GM23338 (cell line): ENCODE results near the gene GPR143.

Experiments used
- CREB1 ChIP-seq: fragments of 250-450 bp; sonication (Bioruptor Pico); IDR thresholded peaks from 2 replicates; pipeline ENCODE4 v1.5.0; 2020; ENCODE audit warnings: low read depth, mild to moderate bottlenecking, moderate library complexity
- EZH2 ChIP-seq: fragments of 200-600 bp; sonication (generic); IDR thresholded peaks from one replicate; pipeline ENCODE4 v1.8.0; 2017; ENCODE audit warnings: antibody characterized with exemption, mild to moderate bottlenecking, low read depth; ENCODE audit not compliant: unreplicated experiment
- EZH2phosphoT487 ChIP-seq: fragments of 200-600 bp; sonication (generic); IDR thresholded peaks from one replicate; pipeline ENCODE4 v1.8.1; 2018; ENCODE audit warnings: antibody characterized with exemption; ENCODE audit not compliant: unreplicated experiment
- JUNB ChIP-seq: IDR thresholded peaks from one replicate; pipeline ENCODE4 v1.6.1; 2016; ENCODE audit warnings: antibody characterized with exemption; ENCODE audit not compliant: unreplicated experiment
- NANOG ChIP-seq: IDR thresholded peaks from 2 replicates; pipeline ENCODE4 v1.6.1; 2016; ENCODE audit warnings: antibody characterized with exemption, borderline replicate concordance
- POLR2AphosphoS5 ChIP-seq: IDR thresholded peaks from 2 replicates; pipeline ENCODE4 v1.6.1; 2016; ENCODE audit warnings: antibody characterized with exemption, low read depth
- ZNF331 ChIP-seq: fragments of 250-450 bp; sonication (Bioruptor Pico); IDR thresholded peaks from 2 replicates; pipeline ENCODE4 v1.5.0; 2020; ENCODE audit warnings: low read depth, mild to moderate bottlenecking, moderate library complexity
- TF ChIP-seq, protein P1 (sequence below), 2 experiments: fragments of 200-600 bp in 1 of 2; sonication (generic) in 1 of 2; conservative IDR thresholded peaks; 2 replicates each; pipeline versions ENCODE4 v1.5.1 to v1.6.1; 2016 to 2017; ENCODE audit warnings: antibody characterized with exemption in 2 of 2, low read depth in 2 of 2, mild to moderate bottlenecking in 2 of 2, moderate library complexity in 1 of 2
- TF ChIP-seq, protein P2 (sequence below): IDR thresholded peaks from one replicate; pipeline ENCODE4 v1.6.1; 2018; ENCODE audit warnings: antibody characterized with exemption; ENCODE audit not compliant: unreplicated experiment

- TF ChIP-seq, protein P1, sequence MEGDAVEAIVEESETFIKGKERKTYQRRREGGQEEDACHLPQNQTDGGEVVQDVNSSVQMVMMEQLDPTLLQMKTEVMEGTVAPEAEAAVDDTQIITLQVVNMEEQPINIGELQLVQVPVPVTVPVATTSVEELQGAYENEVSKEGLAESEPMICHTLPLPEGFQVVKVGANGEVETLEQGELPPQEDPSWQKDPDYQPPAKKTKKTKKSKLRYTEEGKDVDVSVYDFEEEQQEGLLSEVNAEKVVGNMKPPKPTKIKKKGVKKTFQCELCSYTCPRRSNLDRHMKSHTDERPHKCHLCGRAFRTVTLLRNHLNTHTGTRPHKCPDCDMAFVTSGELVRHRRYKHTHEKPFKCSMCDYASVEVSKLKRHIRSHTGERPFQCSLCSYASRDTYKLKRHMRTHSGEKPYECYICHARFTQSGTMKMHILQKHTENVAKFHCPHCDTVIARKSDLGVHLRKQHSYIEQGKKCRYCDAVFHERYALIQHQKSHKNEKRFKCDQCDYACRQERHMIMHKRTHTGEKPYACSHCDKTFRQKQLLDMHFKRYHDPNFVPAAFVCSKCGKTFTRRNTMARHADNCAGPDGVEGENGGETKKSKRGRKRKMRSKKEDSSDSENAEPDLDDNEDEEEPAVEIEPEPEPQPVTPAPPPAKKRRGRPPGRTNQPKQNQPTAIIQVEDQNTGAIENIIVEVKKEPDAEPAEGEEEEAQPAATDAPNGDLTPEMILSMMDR (conservative IDR thresholded peaks at IDR 0.05; ENCODE audit: low read depth in 2 of 2): no peak
- TF ChIP-seq EZH2 (no peak), EZH2phosphoT487 (no peak), POLR2AphosphoS5 (no peak), NANOG (no peak), ZNF331 (CRISPR knock-in tag) (no peak), CREB1 (CRISPR knock-in tag) (no peak), JUNB (no peak)
- TF ChIP-seq, protein P2, sequence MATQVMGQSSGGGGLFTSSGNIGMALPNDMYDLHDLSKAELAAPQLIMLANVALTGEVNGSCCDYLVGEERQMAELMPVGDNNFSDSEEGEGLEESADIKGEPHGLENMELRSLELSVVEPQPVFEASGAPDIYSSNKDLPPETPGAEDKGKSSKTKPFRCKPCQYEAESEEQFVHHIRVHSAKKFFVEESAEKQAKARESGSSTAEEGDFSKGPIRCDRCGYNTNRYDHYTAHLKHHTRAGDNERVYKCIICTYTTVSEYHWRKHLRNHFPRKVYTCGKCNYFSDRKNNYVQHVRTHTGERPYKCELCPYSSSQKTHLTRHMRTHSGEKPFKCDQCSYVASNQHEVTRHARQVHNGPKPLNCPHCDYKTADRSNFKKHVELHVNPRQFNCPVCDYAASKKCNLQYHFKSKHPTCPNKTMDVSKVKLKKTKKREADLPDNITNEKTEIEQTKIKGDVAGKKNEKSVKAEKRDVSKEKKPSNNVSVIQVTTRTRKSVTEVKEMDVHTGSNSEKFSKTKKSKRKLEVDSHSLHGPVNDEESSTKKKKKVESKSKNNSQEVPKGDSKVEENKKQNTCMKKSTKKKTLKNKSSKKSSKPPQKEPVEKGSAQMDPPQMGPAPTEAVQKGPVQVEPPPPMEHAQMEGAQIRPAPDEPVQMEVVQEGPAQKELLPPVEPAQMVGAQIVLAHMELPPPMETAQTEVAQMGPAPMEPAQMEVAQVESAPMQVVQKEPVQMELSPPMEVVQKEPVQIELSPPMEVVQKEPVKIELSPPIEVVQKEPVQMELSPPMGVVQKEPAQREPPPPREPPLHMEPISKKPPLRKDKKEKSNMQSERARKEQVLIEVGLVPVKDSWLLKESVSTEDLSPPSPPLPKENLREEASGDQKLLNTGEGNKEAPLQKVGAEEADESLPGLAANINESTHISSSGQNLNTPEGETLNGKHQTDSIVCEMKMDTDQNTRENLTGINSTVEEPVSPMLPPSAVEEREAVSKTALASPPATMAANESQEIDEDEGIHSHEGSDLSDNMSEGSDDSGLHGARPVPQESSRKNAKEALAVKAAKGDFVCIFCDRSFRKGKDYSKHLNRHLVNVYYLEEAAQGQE: no peak
Measured at GRCh38 chrX:9676738-9677097, 88.9 kb downstream of the GPR143 start.
